H1 (cell line): ENCODE measurements around the gene STAG1. TPM values are rescaled to one million over a fixed set of nuclear protein-coding genes. Genes with fewer than 3 reads are reported as not detected.

Experiments used
- CTCF ChIA-PET: fragments of 300-600 bp; sonication (Branson Sonifier 250); formaldehyde crosslinking; loops from one replicate; lab custom pipeline; 2021; ENCODE audit not compliant: partially characterized antibody; lab: Charles Lee
- POLR2A ChIA-PET: fragments of 300-600 bp; sonication (Branson Sonifier 250); formaldehyde crosslinking; loops from one replicate; lab custom pipeline; 2021; ENCODE audit warnings: inconsistent platforms; ENCODE audit not compliant: partially characterized antibody; lab: Charles Lee
- DNase-seq, 2 experiments: peaks; one replicate each; pipeline versions ENCODE4 v3.0.0 to v3.0.0-alpha.2; 2010 to 2022; ENCODE audit warnings: low spot score in 2 of 2, low read depth in 1 of 2, mixed read lengths in 1 of 2
- FAIRE-seq: peaks from 2 replicates; lab custom pipeline; 2011; peaks lifted over from hg19 to GRCh38; lab: Jason Lieb, UNC
- H2AFZ ChIP-seq: 2 replicates; pipeline ENCODE4 v1.8.1; 2012; ENCODE audit warnings: low read length, inconsistent platforms
- H2AK5ac ChIP-seq: 2 replicates; pipeline ENCODE4 v1.6.1; 2013; ENCODE audit warnings: low read depth, low read length
- H2BK120ac ChIP-seq: replicated peaks from 2 replicates; pipeline ENCODE3; 2013; ENCODE audit warnings: low read depth, low read length, inconsistent platforms
- H2BK12ac ChIP-seq: 2 replicates; pipeline ENCODE4 v1.6.1; 2013; ENCODE audit warnings: low read depth, low read length
- H2BK15ac ChIP-seq: 2 replicates; pipeline ENCODE4 v1.6.1; 2013; ENCODE audit warnings: low read length
- H2BK20ac ChIP-seq: 2 replicates; pipeline ENCODE4 v1.6.1; 2013; ENCODE audit warnings: low read length
- H2BK5ac ChIP-seq: 2 replicates; pipeline ENCODE4 v1.6.1; 2013; ENCODE audit warnings: low read depth, low read length
- H3K14ac ChIP-seq: 2 replicates; pipeline ENCODE4 v1.6.1; 2013; ENCODE audit warnings: inconsistent platforms; ENCODE audit not compliant: insufficient read length
- H3K18ac ChIP-seq: 2 replicates; pipeline ENCODE4 v1.6.1; 2013; ENCODE audit warnings: low read length; ENCODE audit errors: extremely low read depth
- H3K23ac ChIP-seq: 2 replicates; pipeline ENCODE4 v1.6.1; 2013; ENCODE audit warnings: inconsistent platforms; ENCODE audit not compliant: insufficient read length
- H3K23me2 ChIP-seq: 2 replicates; pipeline ENCODE4 v1.6.1; 2013; ENCODE audit warnings: low read depth, low read length
- H3K27ac ChIP-seq: 2 replicates; pipeline ENCODE4 v1.6.1; 2011; ENCODE audit warnings: low read depth, low read length, inconsistent platforms
- H3K27me3 ChIP-seq, 4 experiments: replicated peaks in 1 of 4; 1 replicate in 1 of 4; 2 replicates in 3 of 4; pipeline versions ENCODE4 v1.6.1 to v1.8.1; 2011 to 2013; ENCODE audit warnings: low read length in 3 of 4, mild to moderate bottlenecking in 3 of 4, inconsistent platforms in 2 of 4, mixed read lengths in 2 of 4, moderate library complexity in 1 of 4; ENCODE audit not compliant: control insufficient read depth in 3 of 4, insufficient read depth in 3 of 4; ENCODE audit errors: extremely low read depth in 1 of 4
- H3K36me3 ChIP-seq, 4 experiments: 2 replicates each; pipeline versions ENCODE4 v1.6.1 to v1.8.1; 2011 to 2013; ENCODE audit warnings: mild to moderate bottlenecking in 4 of 4, low read length in 3 of 4, moderate library complexity in 2 of 4, control low read depth in 1 of 4, inconsistent platforms in 1 of 4; ENCODE audit not compliant: insufficient read depth in 4 of 4, control insufficient read depth in 2 of 4
- H3K4ac ChIP-seq: replicated peaks from 2 replicates; pipeline ENCODE3; 2013; ENCODE audit warnings: low read length, low read depth, mixed read lengths, inconsistent platforms; ENCODE audit not compliant: insufficient read length
- H3K4me1 ChIP-seq, 4 experiments: replicated peaks in 1 of 4; 1 replicate in 1 of 4; 2 replicates in 3 of 4; pipeline versions ENCODE4 v1.6.1 to v1.8.1; 2011 to 2013; ENCODE audit warnings: low read length in 3 of 4, inconsistent platforms in 2 of 4, mixed read lengths in 1 of 4; ENCODE audit not compliant: insufficient read depth in 4 of 4, control insufficient read depth in 3 of 4
- H3K4me2 ChIP-seq, 2 experiments: 2 replicates each; pipeline versions ENCODE4 v1.6.1 to v1.8.1; 2011 to 2013; ENCODE audit warnings: low read depth in 2 of 2, low read length in 2 of 2, control low read depth in 1 of 2, inconsistent platforms in 1 of 2, mild to moderate bottlenecking in 1 of 2; ENCODE audit not compliant: insufficient read depth in 1 of 2
- H3K4me3 ChIP-seq, 4 experiments: fragments of 200-600, 300-600 bp in 1 of 4; sonication (generic), shearing (Covaris generic), sonication (Bioruptor Twin) in 1 of 4; 2 replicates each; pipeline versions ENCODE4 v1.5.1 to v1.8.1; 2011 to 2016; ENCODE audit warnings: low read length in 4 of 4, low read depth in 3 of 4, control low read depth in 2 of 4, inconsistent platforms in 2 of 4, mild to moderate bottlenecking in 2 of 4, mixed read lengths in 1 of 4, moderate library complexity in 1 of 4; ENCODE audit not compliant: insufficient read depth in 2 of 4; ENCODE audit errors: extremely low read depth in 1 of 4
- H3K56ac ChIP-seq: replicated peaks from 2 replicates; pipeline ENCODE3; 2013; ENCODE audit warnings: low read depth, mild to moderate bottlenecking, mixed read lengths, low read length, inconsistent platforms; ENCODE audit not compliant: insufficient read length
- H3K79me1 ChIP-seq: 2 replicates; pipeline ENCODE4 v1.6.1; 2013; ENCODE audit warnings: low read depth, low read length, control low read depth
- H3K79me2 ChIP-seq, 2 experiments: 2 replicates each; pipeline versions ENCODE4 v1.6.1 to v1.8.1; 2012 to 2013; ENCODE audit warnings: low read length in 2 of 2, mild to moderate bottlenecking in 2 of 2, inconsistent platforms in 1 of 2; ENCODE audit not compliant: insufficient read depth in 2 of 2, control insufficient read depth in 1 of 2
- H3K9ac ChIP-seq, 4 experiments: replicated peaks in 1 of 4; 1 replicate in 1 of 4; 2 replicates in 3 of 4; pipeline versions ENCODE4 v1.6.1 to v1.8.1; 2011 to 2013; ENCODE audit warnings: low read depth in 3 of 4, low read length in 3 of 4, control low read depth in 2 of 4, mild to moderate bottlenecking in 2 of 4, moderate library complexity in 2 of 4, inconsistent platforms in 1 of 4; ENCODE audit errors: extremely low read depth in 1 of 4
- H3K9me3 ChIP-seq, 2 experiments: 2 replicates each; pipeline versions ENCODE4 v1.6.1 to v1.8.1; 2012 to 2013; ENCODE audit warnings: mild to moderate bottlenecking in 2 of 2, moderate library complexity in 2 of 2, control low read depth in 1 of 2, inconsistent platforms in 1 of 2, low read depth in 1 of 2, low read length in 1 of 2, mixed read lengths in 1 of 2; ENCODE audit not compliant: insufficient read depth in 2 of 2
- H4K20me1 ChIP-seq, 2 experiments: replicated peaks in 1 of 2; 2 replicates each; pipeline versions ENCODE3 to v1.8.1; 2011 to 2013; ENCODE audit warnings: inconsistent platforms in 2 of 2, low read length in 2 of 2, mild to moderate bottlenecking in 1 of 2; ENCODE audit not compliant: insufficient read depth in 2 of 2, control insufficient read depth in 1 of 2
- H4K5ac ChIP-seq: 2 replicates; pipeline ENCODE4 v1.6.1; 2013; ENCODE audit warnings: low read length, low read depth, mixed read lengths, inconsistent platforms; ENCODE audit not compliant: insufficient read length
- H4K8ac ChIP-seq: 2 replicates; pipeline ENCODE4 v1.8.0; 2013; ENCODE audit warnings: mild to moderate bottlenecking, moderate library complexity, low read length, inconsistent platforms; ENCODE audit not compliant: insufficient read depth; ENCODE audit errors: extremely low read depth
- H4K91ac ChIP-seq: replicated peaks from 2 replicates; pipeline ENCODE3; 2013; ENCODE audit warnings: low read length, mixed read lengths, inconsistent platforms; ENCODE audit not compliant: insufficient read length
- BACH1 ChIP-seq: IDR thresholded peaks from 2 replicates; pipeline ENCODE4 v1.6.1; 2012; ENCODE audit warnings: low read length, improper control_type of control experiment
- BRCA1 ChIP-seq: IDR thresholded peaks from 2 replicates; pipeline ENCODE4 v1.6.1; 2012; ENCODE audit warnings: low read depth, low read length, improper control_type of control experiment
- CBX5 ChIP-seq: fragments of 300-800, 300-1000 bp; sonication (generic); IDR thresholded peaks from 2 replicates; pipeline ENCODE4 v1.7.1; 2016; ENCODE audit warnings: antibody characterized with exemption, low read length, low read depth
- CTBP2 ChIP-seq: IDR thresholded peaks from 2 replicates; pipeline ENCODE4 v1.7.0; 2011; ENCODE audit warnings: borderline replicate concordance, mild to moderate bottlenecking, moderate library complexity, mixed read lengths, low read length; ENCODE audit not compliant: insufficient read depth, insufficient read length
- GABPA ChIP-seq: IDR thresholded peaks from 2 replicates; pipeline ENCODE4 v1.6.1; 2011; ENCODE audit warnings: mild to moderate bottlenecking, low read length, moderate library complexity, borderline replicate concordance; ENCODE audit not compliant: insufficient read depth
- HDAC2 ChIP-seq, 2 experiments: fragments of 300-600 bp in 1 of 2; sonication (generic) in 1 of 2; IDR thresholded peaks; 2 replicates each; pipeline ENCODE4 v1.6.1; 2011 to 2012; ENCODE audit warnings: low read depth in 2 of 2, low read length in 2 of 2, mild to moderate bottlenecking in 2 of 2, moderate library complexity in 2 of 2, borderline replicate concordance in 1 of 2, inconsistent platforms in 1 of 2
- POU5F1 ChIP-seq: IDR thresholded peaks from 2 replicates; pipeline ENCODE4 v1.6.1; 2011; ENCODE audit warnings: low read depth, mild to moderate bottlenecking, low read length, moderate library complexity
- RBBP5 ChIP-seq: IDR thresholded peaks from 2 replicates; pipeline ENCODE4 v1.7.1; 2012; ENCODE audit warnings: low read depth, mild to moderate bottlenecking, inconsistent platforms, low read length, moderate library complexity, borderline replicate concordance
- SAP30 ChIP-seq: fragments of 300-600 bp; sonication (generic); IDR thresholded peaks from 2 replicates; pipeline ENCODE4 v1.7.1; 2012; ENCODE audit warnings: low read length, moderate library complexity, mild to moderate bottlenecking, inconsistent platforms; ENCODE audit not compliant: insufficient read depth, insufficient replicate concordance
- SIN3A ChIP-seq, 2 experiments: IDR thresholded peaks in 1 of 2; conservative IDR thresholded peaks in 1 of 2; 2 replicates each; pipeline ENCODE4 v1.6.1; 2011 to 2012; ENCODE audit warnings: low read length in 2 of 2, improper control_type of control experiment in 1 of 2, low read depth in 1 of 2, mild to moderate bottlenecking in 1 of 2
- SIX5 ChIP-seq: IDR thresholded peaks from 2 replicates; pipeline ENCODE4 v1.6.1; 2011; ENCODE audit warnings: mild to moderate bottlenecking, low read depth, low read length
- TCF12 ChIP-seq: IDR thresholded peaks from 2 replicates; pipeline ENCODE4 v1.6.1; 2011; ENCODE audit warnings: low read depth, mild to moderate bottlenecking, low read length
- TEAD4 ChIP-seq: IDR thresholded peaks from 2 replicates; pipeline ENCODE4 v1.6.1; 2012; ENCODE audit warnings: low read depth, low read length, inconsistent platforms, mixed read lengths
- YY1 ChIP-seq: IDR thresholded peaks from 2 replicates; pipeline ENCODE4 v1.6.1; 2011; ENCODE audit warnings: low read depth, mild to moderate bottlenecking, low read length
- WGBS, 2 experiments: shearing (Covaris generic) in 1 of 2; methylation state at CpG; one replicate each; pipeline versions ENCODE4 v1.1.6 to v1.1.7; 2013 to 2015; ENCODE audit warnings: low lambda C conversion rate in 2 of 2, mixed read lengths in 2 of 2, inconsistent platforms in 1 of 2, low coverage in 1 of 2, missing lambda C conversion rate in 1 of 2; ENCODE audit not compliant: insufficient replicate concordance in 2 of 2, insufficient coverage in 1 of 2, insufficient read length in 1 of 2; ENCODE audit errors: extremely low coverage in 1 of 2, missing lambda C conversion rate in 1 of 2; 5-methylcytosine and 5-hydroxymethylcytosine counted together
- polyA plus RNA-seq, 7 experiments: library from polyadenylated mRNA; depleted of rRNA in 3 of 7; stranded (reverse) in 5 of 7; unstranded in 2 of 7; fragments of >200 nt in 5 of 7; fragments of 200-250 nt in 2 of 7; gene quantifications; 1 replicate in 5 of 7; 2 replicates in 1 of 7; 4 replicates in 1 of 7; pipeline versions ENCODE4 v1.2.1 to v1.2.3, GENCODE V29; 2011 to 2013; ENCODE audit warnings: missing spikeins in 2 of 7, mixed read lengths in 2 of 7
- total RNA-seq: library from RNA; stranded (reverse); fragmentation: NEBNext Ultra II Directional; extraction: Animal tissue kit (Norgen Biotek cat#: 25700); gene quantifications from 2 replicates; pipeline ENCODE4 v1.2.1, GENCODE V29; 2021

The STAG1 gene
- total and polyA plus RNA-seq, 2 of the 8 experiments (the other 6 are each of a cell fraction or from before 2014, with no cell fraction given) = 4.6 to 23.4 TPM

DNA sequence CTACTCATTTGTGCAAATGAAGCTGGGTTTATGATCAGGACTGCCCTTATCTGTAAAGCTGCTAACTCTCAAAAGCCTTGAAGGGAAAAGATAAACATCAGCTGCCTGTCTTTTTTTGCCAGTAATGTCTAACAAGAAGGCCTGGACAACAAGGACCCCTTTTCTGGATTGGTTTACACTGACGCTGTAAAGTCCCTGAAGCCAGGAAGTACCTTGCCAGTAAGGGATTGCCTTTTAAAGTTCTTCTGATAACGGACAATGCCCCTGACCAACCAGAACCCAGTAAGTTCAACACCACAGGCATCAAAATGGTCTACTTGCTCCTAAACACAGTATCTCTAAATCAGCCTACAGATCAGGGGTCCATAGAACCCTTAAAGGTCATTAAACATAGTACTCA lies 324.0 kb downstream of the STAG1 start:
- no peak for FAIRE-seq
- CTCF ChIA-PET = interaction anchor here (1.4 kb wide), 1 partner anchor 324 kb away, joined by 3 read pairs; the partner anchor contains the start of gene STAG1
- TF ChIP-seq TCF12 (no peak), GABPA (no peak), HDAC2 (IDR thresholded peaks at IDR 0.05; ENCODE audit: borderline replicate concordance in 1 of 2, low read depth in 2 of 2, low read length in 2 of 2) (no peak), RBBP5 (no peak), SIX5 (no peak), POU5F1 (no peak), CBX5 (no peak), CTBP2 (no peak), SAP30 (no peak), SIN3A (conservative IDR thresholded peaks at IDR 0.05 in 1 of 2, IDR thresholded peaks at IDR 0.05 in 1 of 2; ENCODE audit: low read depth in 1 of 2, low read length in 2 of 2) (no peak), YY1 (no peak), BRCA1 (no peak), TEAD4 (no peak), BACH1 (no peak)

More for the DNA sequence above, 324.0 kb downstream of the STAG1 start:
- Histone ChIP-seq H3K4me2 (no peak overlapping the region), H2BK12ac (no peak overlapping the region), H3K23me2 (peaks cover 1% of the 10 kb centered on the region; the same call in 1 of the 2 replicates), H2BK20ac (no peak overlapping the region), H2BK5ac (no peak overlapping the region), H3K18ac (no peak overlapping the region), H3K79me2 (no peaks in the 10 kb centered on the region), H3K4ac (no peak overlapping the region), H3K27ac (no peak overlapping the region), H2AFZ (no peak overlapping the region), H3K56ac (no peak overlapping the region), H3K79me1 (no peaks in the 10 kb centered on the region), H3K9me3 (no peaks in the 10 kb centered on the region), H3K27me3 (no peaks in the 10 kb centered on the region), H3K36me3 (no peaks in the 10 kb centered on the region; a peak in 1 of 8 replicates), H4K20me1 (peaks cover 0 to 1% of the 10 kb centered on the region in 2 experiments), H4K5ac (no peak overlapping the region), H4K8ac (no peak overlapping the region), H2BK120ac (no peak overlapping the region), H2AK5ac (no peak overlapping the region), H2BK15ac (no peak overlapping the region), H3K14ac (no peak overlapping the region), H3K4me3 (no peak overlapping the region), H4K91ac (no peak overlapping the region), H3K23ac (no peak overlapping the region), H3K9ac (no peak overlapping the region), H3K4me1 (no peaks in the 10 kb centered on the region)
- POLR2A ChIA-PET = no interaction called here
- 97% methylated on average over 2 of the region's 2 CpGs; no CpG with 5 or more reads in 1 of the 2 experiments for WGBS, 2 experiments
- DNase-seq = no peak
